ENCODE data around the gene KRCC1.

- TF ChIP-seq, protein P1, sequence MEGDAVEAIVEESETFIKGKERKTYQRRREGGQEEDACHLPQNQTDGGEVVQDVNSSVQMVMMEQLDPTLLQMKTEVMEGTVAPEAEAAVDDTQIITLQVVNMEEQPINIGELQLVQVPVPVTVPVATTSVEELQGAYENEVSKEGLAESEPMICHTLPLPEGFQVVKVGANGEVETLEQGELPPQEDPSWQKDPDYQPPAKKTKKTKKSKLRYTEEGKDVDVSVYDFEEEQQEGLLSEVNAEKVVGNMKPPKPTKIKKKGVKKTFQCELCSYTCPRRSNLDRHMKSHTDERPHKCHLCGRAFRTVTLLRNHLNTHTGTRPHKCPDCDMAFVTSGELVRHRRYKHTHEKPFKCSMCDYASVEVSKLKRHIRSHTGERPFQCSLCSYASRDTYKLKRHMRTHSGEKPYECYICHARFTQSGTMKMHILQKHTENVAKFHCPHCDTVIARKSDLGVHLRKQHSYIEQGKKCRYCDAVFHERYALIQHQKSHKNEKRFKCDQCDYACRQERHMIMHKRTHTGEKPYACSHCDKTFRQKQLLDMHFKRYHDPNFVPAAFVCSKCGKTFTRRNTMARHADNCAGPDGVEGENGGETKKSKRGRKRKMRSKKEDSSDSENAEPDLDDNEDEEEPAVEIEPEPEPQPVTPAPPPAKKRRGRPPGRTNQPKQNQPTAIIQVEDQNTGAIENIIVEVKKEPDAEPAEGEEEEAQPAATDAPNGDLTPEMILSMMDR (IDR thresholded peaks at IDR 0.05): no peak
- TF ChIP-seq EZH2 (IDR thresholded peaks at IDR 0.05): no peak
- no peak for TF ChIP-seq EZH2phosphoT487 (IDR thresholded peaks at IDR 0.05)
Observed at GRCh38 chr2:88080545-88080944, 25.0 kb upstream of the KRCC1 start.
